Kidney glomerular epithelial cell (primary cell): ENCODE measurements around the gene BIRC6.
"Not testable (repeated sequence)": the region's sequence is repeated elsewhere in the genome, so short reads cannot be mapped to it uniquely, and the experiment has no call there.

Experiments used
- DNase-seq: peaks from one replicate; lab custom pipeline; 2025; lab: John Stamatoyannopoulos, UW

BIRC6 gene

DNA sequence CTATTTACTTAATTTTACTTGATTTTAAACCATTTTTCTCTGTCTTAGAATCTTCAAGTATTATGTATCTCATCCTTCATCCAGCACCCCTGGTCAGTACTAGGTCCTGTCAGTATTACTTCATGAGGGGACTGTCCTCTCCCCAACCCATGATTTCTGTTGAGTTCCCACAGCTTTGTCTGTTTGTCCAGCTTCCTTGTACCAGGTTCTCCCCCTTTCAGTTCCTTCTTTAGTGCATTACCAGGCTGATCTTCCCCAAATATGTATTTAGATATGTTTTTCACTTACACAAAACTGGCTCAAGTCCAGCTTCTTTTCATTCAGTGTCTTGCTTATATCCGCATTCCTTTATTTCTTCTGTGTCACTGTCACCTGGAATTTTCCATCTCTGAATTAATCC, 257.3 kb downstream of the BIRC6 start:
- DNase-seq: no peak

- DNase-seq: no peak
These were observed 260.9 kb downstream of the BIRC6 start for GRCh38 chr2:32617599-32618189.

- no peak for DNase-seq
These were observed 265.9 kb downstream of the BIRC6 start for GRCh38 chr2:32622570-32623310.

DNA sequence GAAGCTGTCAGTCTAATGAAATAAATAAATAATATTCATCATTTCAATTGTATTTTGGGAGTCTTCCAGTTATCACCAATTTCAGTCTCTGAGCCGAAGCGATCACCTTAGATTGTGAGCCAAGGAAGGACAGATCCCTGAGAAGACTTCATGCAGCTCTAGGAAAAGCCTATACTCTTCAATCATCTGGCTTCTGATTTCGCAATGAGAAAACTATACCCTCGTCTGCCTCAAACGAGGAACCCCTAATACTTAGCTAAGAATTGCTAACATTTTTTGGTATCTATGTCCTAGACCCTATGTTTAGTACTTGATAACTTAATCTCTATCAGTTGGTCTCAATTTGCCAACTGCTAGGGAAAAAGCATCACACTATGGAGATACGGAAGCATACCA, 266.5 kb downstream of the BIRC6 start:
- no peak for DNase-seq

DNA sequence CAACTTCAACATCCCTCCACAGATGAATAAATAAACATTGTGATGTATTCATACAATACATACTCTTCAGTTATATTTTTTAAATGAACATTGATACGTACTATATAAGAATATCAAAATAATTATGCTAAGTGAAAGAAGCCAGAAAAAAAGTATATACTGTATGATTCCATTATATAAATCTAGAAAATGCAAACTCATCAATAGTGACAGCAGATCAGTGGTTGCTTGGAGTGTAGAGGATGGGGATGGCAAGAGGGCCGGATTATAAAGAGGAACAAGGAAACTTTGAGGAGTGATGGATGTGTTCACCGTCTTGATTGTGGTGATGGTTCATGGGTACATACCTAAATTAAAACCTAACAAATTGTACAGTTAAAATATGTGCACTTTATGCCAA, 268.0 kb downstream of the BIRC6 start:
- no peak for DNase-seq

DNA sequence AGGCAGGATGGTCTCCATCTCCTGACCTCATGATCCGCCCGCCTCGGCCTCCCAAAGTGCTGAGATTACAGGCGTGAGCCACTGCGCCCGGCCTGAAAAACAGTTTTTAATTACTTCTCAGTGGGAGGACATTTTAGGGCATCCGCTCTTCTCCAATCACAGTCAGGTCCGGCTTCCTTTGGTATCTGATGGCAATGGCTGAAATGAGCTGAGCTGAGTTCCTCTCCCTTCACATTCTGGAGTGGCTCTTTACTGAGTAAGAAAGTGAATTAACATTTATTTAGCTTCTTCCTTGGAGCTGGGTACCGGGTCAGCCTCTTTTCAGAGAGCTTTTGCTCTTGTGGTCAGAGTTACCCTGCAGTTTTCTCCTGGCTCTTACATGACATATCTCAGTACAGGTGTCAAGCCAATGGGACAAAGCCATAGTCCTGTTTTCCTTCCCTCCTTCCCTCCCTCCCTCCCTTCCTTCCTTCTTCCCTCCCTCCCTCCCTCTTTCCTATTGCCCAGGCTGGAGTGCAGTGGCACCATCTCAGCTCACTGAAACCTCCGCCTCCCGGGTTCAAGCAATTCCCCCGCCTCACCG, 269.9 kb downstream of the BIRC6 start:
- DNase-seq: no peak

DNA sequence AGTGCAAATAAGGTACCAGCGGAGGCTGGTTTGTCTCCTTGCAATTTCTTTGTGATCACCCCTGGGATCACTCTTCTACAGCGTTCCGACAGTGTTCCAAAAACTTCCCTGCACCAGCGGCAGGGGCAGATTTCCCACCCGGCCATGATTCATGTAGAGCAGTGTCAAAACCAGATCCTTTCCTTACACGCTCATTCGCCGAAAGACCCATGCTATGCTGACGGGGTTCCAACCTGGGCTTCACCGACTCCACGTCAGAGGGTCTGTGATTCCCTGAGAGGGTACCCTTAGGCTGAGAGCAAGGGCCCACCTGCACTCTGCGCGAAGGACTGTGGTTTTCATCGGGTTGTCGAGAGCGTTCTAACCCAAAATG, 270.6 kb downstream of the BIRC6 start:
- no peak for DNase-seq

- peak; percentile 95 for DNase-seq
These were observed 271.2 kb downstream of the BIRC6 start, which contains the start of gene TTC27 for GRCh38 chr2:32627814-32628579. TSS of gene TTC27 (plus strand) at chr2:32628050. CDS start at chr2:32628293, 243 bp downstream.

DNA sequence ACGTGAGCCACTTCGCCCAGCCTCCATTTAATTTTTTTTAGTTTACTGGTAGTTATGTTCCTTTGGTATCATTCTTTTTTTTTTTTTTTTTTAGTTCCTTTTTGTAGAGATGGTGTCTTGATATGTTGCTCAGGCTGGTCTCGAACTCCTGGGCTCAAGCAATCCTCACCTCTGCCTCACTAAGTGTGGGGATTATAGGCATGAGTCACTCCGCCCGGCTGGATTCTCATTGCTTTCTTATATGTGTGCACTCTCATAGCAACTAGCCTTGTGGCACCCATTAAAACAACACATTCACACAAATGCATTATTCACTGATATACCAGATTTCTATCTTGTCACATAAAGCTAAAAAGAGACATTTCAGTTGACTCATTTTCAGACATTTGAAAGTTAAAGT, 275.3 kb downstream of the BIRC6 start:
- DNase-seq: no peak

DNA sequence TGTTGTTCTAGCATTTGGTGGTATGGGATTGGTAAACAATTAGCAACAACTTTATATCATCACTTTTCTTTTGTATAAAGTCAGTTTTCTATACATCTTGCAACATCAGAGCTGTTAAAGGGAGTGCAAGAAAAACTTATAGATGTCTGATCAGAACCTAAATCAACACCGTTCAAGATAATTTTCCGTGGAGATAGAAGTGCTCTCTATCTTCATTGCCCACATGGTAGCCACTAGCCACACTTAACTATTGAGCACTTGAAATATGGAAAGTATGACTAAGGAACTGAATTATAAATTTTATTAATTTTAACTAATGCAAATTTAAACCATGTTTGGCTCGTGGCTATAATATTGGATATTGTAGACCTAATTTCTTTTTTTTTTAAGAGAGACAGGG, 276.2 kb downstream of the BIRC6 start:
- no peak for DNase-seq

DNA sequence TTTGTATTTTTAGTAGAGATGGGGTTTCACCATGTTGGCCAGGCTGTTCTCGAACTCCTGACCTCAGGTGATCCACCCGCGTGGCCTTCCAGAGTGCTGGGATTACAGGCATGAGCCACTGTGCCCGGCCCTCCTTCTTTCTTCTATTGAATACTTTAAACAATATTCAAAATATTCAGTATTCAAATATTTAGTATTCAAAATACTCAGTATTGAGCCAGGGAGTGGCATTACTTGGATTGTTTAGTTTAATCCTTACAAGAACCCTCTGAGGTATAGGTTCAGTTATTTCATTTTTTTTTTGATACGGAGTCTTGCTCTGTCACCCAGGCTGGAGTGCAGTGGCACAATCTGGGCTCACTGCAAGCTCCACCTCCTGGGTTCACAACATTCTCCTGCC, 281.7 kb downstream of the BIRC6 start:
- DNase-seq: not testable (repeated sequence)

GRCh38 chr2:32641180-32641579, 284.4 kb downstream of the BIRC6 start:
- DNase-seq: no peak

GRCh38 chr2:32647180-32647651, 290.4 kb downstream of the BIRC6 start:
- no peak for DNase-seq

DNA sequence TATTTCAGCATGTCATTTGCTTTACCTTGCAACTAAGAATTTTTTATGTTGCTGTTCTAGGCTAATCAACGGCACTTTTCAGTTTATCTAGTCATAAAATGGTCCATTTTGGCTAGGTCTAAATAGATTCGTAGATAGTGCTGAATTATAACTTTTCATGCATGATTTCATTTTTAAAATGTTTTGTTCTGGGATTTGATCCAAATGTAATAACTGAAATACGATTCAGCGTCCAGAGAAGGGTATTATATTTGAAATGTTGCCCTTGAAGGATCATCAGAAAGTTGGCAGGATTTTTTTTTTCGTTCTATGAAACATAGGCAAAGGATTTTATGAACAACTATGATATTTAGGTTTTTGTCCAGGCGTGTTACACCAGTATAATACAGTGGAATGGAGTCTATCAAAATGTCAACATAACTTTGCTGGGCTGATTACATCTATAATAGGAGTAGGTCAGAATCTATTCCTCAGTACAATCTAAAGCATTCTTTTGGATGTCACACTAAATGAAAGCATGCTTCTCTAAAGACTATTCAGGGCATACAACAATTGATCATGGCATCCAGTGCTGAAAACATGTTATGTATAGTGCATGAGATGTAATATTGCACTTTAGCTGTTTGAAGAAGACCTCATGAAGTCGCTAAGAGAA, 295.9 kb downstream of the BIRC6 start:
- peak; percentile 39 for DNase-seq

- DNase-seq: no peak
These were observed 299.2 kb downstream of the BIRC6 start for GRCh38 chr2:32656069-32656468.

DNA sequence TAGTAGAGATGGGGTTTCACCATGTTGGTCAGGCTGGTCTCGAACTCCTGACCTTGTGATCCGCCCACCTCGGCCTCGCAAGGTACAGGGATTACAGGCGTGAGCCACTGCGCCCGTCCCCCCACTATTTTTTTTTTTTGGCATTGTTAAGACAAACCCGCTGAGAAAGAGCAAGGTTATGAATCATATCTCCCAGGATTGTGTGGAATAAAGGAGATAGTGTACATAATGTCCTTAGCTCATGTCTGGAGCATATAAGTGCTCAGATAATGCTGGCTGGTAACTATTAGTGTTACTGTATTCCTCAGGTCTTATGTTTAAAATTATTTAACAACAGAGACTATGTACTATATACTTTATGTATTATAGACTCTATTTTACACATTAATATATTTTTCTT, 307.0 kb downstream of the BIRC6 start:
- no peak for DNase-seq

GRCh38 chr2:32666704-32667103, 309.9 kb downstream of the BIRC6 start:
- no peak for DNase-seq

DNA sequence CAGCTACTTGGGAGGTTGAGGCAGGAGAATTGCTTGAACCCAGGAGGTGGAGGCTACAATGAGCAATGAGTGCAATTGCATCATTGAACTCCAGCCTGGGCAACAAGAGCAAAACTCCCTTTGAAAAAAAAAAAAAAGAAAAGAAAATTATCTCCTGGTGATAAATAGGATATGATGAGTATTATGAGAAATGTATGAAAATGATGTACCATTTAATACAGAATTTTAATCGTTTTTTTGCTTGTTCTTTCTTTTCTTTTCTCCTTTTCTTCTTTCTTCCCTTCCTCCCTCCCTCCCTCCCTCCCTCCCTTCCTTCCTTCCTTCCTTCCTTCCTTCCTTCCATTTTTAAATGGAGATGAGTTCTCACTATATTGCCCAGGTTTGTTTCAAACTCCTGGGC, 311.4 kb downstream of the BIRC6 start:
- DNase-seq: no peak
